Esophagus mucosa (tissue), 1 donor: Measurements from ENCODE around the gene HAPLN2. TPM values are rescaled to one million over a fixed set of nuclear protein-coding genes. Genes with fewer than 3 reads are reported as not detected.
"Not testable (repeated sequence)": the region's sequence is repeated elsewhere in the genome, so short reads cannot be mapped to it uniquely, and the experiment has no call there.

ENCODE experiments used
- ATAC-seq: fragments of 200-7000 bp; cut with Tn5 transposase; one replicate; pipeline ENCODE4 v1.9.1; 2020
- total RNA-seq: library from RNA; stranded (reverse); gene quantifications from one replicate; pipeline ENCODE4 v1.2.4, GENCODE V29; 2023
- donor health status: DM: yes; HTN: yes; CAD: no.

HAPLN2 gene
- total RNA-seq, 1 donor from 2014 or later, result not detected

DNA sequence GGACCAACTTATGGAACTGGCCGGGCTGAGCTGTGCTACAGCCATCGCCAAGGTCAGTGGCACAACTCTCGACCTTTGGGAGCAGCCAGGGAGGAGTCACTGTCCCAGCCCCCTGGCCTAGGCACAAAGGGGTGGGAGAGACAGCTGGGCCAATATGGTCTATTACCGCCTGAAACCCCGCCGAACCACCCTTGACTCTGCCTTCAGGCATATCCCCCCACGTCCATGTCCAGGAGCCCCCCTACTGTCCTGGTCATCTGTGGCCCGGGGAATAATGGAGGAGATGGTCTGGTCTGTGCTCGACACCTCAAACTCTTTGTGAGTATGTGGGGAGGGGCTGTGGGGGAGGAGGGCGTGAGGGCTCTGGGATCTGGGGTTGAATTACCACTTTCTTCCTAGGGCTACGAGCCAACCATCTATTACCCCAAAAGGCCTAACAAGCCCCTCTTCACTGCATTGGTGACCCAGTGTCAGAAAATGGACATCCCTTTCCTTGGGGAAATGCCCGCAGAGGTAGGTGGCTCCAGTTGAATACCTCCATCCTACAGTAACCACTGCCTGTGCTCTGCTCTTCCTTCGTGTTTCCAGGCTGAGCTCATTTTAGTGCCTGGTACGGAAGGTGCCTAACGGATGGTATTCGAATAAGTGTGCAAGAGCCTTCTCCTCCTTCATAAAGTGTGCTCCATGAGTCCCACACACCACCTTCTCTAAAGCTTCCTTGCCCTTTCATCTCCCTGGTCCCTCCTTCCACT lies 26.9 kb upstream of the HAPLN2 start:
- ATAC-seq, result peak; percentile 2

DNA sequence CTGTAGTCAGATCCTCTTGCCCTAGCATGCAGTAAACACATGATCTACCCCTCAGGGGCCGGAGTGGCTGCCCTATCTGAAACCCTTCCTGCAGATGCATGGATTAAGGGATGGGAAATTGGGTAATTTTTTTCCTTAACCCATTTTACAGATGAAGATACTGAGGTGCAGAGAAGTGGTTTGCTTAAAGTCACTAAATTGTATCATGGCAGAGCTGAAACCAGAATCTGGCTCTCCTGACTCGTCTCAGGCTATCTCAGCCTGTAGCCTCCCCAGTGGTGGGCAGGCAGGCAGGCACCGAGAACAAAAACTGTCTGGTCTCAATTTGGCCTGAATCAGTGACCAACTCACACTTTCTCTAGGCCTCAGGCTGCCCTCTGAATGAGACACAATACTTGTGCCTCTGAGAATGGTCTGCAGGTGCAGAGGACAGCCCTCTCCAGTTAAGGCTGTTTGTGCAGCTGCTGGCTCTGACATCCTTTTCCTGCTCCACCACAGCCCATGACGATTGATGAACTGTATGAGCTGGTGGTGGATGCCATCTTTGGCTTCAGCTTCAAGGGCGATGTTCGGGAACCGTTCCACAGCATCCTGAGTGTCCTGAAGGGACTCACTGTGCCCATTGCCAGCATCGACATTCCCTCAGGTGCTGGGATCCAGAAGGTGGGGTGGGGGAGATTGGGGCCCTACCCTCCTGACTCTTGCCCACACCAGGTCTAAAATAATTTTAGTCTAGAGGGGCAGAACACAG lies 26.1 kb upstream of the HAPLN2 start:
- ATAC-seq, result peak; percentile 19

DNA sequence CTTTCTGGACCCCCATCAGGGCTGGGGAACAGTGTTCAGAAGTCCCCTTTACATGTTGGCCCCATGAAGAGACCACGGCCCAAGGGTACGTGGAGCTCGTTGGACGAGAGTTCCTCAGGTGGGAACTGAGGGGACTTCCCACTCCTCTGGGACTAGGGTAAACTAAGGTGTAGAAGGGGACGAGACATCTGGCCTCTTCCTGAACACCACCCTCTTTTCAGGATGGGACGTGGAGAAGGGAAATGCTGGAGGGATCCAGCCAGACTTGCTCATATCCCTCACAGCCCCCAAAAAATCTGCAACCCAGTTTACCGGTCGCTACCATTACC lies 25.6 kb upstream of the HAPLN2 start:
- no peak for ATAC-seq

DNA sequence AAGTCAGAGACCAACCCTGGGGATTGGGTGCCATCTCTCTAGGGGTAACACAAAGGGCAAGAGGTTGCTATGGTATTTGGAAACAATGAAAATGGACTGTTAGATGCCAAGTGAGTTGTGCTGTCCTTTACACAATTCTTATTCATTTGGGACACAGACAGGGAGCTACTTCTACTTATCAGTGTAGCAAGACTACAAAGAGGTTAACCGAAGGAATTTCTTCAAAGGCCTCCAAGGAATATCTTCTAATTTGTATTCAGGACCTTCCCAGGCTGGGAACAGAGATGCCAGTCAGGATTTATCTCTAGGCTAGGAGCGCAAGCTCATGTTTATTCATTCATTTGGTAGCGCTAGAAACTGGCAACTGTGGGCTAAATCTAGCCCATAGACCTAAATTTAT lies 25.0 kb upstream of the HAPLN2 start:
- ATAC-seq, result no peak

DNA sequence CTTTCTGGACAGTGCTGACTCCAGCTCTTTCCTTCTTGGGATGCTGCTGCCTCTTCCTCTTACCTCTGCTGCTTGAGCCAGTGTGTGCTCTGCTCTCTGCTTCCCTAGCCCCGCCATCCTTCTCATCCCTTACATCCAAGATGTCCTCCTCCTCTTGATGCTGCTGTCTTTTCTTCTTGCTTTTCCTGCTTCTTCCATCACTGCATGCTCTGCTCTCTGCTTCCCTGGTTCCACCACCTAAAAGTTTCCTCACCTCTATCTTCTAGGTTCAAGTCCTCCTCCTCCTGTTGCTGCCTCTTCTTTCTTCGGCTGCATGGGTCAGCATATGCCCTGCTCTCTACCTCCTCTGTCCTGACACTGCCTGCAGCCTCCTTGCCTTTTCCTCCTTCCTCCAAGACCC lies 24.2 kb upstream of the HAPLN2 start:
- no peak for ATAC-seq

DNA sequence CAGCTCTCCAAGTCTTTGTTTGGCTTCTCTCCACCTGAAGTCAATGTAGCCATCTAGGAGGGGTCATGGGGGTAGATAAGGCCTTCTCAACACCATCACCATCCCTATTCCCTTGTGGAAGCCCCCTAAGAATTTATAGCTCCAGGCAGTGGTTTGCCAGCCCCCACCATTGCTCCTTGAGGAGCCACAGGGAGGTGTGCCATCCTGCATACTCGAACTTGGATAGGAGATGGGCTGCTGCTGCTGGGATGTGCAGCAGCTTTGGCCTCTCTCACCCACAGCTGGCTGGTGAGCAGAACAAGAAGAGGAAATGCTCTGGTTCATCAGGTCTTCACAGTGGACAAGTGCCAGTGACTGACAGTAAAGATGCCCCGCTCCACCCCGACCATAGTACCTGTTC lies 22.8 kb upstream of the HAPLN2 start:
- no peak for ATAC-seq

DNA sequence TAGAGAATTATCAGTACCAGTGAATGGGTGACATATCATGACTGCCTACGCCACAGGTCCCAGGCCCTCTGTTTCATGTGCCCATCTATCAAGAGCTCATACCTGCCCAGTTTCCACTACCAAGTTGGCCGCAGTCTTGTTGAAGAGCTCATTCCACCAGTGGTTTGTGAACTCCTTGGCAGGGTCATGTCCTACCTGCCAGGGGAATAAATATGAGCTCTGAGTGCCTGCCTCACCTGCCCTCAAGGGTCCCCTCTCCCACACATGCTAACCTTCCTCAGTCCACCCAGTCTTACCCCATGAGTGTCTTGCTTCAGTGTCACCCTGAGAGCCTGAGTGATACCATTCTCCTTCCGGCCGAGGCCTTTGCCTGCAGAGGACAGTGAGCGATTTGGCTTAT lies 21.1 kb upstream of the HAPLN2 start:
- no peak for ATAC-seq

DNA sequence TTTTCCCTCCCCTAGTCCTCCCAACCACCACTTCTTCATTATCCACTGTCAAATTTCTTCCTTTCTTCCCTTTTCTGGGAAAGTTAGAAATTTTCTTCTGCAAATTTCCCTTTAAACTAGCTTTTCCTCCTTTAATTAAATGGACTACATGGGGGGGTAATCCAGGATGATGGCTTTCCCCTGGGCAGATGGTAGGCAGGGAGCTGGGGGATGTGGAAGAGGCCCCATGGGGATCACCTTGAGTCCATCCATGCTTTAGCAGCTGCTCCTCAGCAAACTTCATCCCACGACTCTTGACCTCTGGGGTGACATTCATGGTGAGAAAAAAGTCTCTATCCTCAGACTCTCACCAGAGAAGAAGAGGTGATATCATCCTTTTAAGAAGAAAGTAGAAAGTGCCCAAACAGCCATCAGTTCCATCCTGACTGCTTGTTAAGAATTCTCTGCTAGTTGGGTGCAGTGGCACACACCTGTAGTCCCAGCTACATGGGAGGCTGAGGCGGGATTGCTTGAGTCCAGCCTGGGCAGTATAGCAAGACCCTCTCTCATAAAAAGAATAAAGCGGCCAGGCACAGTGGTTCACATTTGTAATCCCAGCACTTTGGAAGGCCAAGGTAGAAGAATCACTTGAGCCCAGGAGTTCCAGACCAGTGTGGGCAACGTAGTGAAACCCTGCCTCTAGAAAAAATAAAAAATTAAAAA lies 20.3 kb upstream of the HAPLN2 start:
- ATAC-seq, result no peak

DNA sequence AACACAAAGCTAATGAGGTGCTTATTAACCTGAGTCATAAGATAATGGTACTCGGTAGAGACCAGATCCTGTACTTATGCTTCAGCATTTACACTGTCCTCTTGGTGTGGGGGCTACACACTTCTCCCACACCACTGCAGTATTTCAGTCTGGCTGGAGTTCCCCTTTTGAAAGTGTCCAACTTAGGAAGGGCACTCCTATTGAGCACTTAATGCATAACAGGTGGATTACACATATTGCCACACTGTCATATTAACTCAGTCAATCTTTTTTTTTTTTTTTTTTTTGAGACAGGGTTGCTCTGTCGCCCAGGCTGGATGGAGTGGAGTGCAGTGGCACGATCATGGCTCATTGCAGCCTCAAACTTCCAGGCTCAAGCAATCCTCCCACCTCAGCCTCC lies 19.4 kb upstream of the HAPLN2 start:
- ATAC-seq, result peak; percentile 40

DNA sequence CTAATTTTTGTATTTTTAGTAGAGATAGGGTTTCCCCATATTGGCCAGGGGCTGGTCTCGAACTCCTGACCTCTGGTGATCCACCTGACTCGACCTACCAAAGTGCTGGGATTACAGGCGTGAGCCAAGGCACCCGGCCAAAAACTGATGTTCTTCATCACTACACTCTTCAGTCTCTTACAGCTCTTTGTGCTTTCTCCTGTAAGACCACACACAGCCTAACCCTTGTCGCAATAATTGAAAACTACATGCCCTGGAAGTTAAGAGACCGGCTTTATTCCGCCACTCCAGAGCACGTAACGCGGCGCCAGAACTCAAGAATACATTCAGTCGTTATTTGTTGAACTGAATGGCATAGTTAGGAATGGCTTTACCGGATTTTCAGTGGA lies 18.5 kb upstream of the HAPLN2 start:
- ATAC-seq, result no peak

DNA sequence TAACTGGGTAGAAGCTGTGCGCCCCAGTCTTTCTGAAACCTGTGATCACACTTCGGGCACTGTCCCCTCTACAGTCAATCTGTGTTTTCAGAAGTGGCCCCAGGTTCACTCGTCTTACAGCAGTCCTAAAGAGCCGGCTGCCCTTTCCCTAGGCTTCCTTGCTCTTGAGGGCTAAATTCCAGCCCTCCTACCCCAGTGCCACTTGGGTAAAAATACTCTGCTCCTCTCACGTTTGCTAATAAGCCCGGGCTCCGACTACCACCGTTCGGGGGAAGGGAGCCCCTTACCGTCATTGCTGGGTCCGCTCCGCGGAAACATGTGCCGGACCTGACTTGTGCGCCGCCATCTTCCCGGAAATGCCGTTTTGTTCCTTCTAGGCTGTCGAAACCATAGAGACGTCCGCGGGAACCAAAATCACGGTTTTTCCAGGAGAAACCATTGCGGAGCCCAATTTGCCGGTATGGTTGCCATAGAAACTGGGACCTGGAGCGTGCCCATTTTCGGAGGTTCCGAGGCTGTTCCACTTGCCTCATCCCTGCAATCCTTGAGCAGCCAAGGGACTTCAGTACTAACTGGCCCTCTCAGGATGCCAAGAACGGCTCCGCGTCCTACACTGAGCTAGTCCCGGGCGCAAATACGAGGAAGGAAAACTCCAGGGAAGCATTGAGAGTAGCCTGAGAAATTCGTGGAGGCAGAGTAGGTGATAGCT lies 17.9 kb upstream of the HAPLN2 start, which contains the start of gene GPATCH4:
Gene GPATCH4, minus strand, starts transcription at position 358 of the 709 bp plus-strand sequence.
- ATAC-seq, result peak; percentile 56

DNA sequence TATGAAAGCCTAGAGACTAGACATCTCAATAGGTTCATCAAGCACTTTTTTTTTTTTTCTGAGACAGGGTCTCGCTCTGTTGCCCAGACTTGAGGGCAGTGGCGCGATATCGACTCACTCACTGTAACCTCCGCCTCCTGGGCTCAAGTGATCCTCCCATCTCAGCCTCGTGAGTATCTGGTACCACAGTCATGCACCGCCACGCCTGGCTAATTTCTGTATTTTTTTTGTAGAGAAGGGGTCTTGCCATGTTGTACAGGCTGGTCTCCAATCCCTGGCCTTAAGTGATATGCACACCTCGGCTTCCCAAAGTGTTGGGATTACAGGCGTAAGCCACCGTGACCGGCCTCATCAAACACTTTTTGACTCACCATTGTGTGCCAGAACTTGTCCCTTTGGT lies 17.3 kb upstream of the HAPLN2 start:
- ATAC-seq, result peak; percentile 16

DNA sequence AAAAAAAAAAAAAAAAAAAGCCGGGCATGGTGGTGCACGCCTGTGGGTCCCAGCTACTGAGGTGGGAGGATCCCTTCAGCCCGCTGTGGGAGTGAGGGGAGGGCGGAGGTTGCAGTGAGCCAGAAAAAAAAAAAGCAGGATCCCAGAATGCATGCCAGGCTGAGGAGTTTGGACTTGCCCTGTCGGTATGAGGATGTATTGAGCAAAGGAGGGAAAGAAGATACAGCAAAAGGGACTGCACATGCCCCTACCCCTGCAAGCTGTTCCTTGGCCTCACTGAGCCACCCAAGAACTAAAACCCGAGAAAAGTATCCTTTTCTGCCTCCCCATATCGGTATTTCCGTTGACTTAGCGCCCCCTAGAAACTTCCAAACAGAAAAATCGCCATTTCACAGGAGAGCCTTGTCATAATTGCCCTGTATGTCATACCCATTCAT lies 16.6 kb upstream of the HAPLN2 start:
- peak; percentile 70 for ATAC-seq

DNA sequence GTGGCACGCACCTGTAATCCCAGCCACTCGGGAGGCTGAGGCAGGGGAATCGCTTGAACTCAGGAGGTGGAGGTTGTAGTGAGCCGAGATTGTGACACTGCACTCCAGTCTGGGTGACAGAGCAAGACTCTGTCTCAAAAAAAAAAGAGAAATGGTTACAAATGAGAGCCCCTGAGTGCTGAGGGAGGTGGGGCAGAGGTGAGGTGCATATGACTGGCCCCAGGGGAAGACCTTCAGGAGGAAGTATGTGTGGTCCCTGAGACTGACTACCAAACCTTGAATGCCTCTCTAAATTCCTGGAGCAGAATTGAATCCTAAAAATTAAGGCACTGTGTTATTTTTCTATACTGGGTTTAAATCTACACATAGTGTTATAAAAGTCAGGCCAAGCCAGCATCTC lies 11.9 kb upstream of the HAPLN2 start:
- not testable (repeated sequence) for ATAC-seq

DNA sequence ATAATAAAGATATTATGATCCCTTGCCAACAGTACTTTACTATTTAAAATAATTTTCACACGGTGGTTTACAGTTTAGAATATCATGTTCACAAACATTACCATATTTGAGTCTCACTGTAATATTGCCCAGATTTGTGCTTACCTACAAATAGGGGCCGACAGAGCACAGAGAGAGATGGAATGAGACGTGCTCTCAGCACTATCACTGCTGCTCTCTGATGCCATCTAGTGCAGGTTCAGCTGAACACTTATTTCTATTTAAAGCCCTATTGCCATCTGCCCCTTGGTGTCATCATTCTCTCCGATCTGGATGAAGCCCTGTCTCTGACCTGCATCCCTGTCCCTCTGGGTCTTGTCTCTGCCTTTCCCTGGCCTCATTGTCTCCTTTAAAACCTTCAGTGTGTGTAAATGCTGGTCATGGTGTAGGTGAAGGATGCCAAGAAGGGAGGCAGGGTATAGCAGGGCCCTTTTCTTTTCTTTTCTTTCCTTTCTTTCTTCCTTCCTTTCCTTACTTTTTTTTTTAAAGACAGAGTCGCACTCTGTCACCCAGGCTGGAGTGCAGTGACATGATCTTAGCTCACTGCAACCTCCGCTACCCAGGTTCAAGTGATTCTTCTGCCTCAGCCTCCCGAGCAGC lies 11.1 kb upstream of the HAPLN2 start:
- peak; percentile 91 for ATAC-seq

DNA sequence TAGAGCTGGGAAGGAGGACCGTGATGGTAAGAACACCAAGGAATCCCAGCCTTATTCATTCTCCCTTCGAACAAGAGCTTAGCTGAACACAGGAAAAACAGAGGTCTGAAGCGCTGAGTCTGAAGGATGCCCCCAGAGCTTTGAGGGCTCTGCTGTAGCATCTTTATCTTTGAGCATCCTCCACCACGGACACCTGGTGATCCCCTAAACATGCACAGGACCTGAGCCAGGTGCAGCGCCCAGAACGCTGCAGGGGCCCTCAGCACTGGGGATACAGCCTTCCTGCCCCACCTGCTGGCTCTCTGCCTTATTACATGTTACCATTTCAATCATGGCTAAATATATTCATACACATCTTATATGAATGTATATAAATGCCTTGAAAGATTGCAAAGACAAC lies 10.2 kb upstream of the HAPLN2 start:
- peak; percentile 76 for ATAC-seq

DNA sequence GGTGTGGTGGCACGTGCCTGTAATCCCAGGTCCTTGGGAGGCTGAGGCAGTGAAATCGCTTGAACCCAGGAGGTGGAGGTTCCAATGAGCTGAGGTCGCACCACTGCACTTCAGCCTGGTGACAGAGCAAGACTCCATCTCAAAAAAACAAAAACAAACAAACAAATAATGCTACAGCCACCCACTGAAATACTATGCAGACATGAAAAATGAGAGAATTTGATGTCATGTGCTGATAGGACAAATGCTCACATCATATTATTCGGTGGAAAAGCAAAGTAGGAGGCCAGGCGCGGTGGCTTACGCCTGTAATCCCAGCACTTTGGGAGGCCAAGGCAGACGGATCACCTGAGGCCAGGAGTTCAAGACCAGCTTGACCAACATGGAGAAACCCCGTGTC lies 9.1 kb upstream of the HAPLN2 start:
- not testable (repeated sequence) for ATAC-seq

DNA sequence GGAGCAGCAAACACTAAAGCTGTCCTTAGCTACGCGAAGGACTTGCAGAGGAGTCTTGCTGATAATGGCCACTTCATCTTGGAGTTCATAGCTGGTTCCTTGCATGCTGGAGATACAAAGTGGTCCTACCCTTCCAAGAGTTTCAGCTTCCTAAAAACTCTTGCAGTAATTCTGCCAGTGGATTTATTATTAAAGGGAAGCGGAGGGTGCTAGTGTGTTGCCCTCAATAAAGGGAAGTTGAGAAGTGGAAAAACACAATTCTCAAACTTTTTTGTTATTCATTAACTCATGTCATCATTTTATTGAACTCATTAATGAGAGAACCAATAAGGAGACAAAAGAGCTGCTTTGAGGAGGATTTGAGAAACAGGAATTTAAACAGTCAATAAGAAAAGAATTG lies 6.5 kb upstream of the HAPLN2 start:
- no peak for ATAC-seq

DNA sequence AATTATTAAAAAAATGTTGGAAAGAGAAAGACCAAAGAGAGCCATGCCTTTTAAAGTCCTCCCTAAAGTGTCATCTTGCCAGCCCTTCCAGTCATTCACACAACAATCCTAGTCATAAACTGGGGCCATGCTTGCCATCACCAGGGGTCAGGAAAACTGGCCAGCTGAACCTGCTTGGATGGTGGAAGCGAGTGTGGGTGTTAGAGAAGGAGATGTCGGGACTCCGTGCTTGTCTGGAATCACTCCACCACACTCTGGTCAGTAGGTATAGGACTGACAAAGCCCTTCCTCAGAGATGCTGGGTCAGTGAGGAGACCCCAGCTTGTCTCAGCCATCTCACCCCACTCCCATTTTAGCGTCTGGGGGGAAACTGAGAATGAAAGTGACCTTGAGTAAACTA lies 3.3 kb upstream of the HAPLN2 start:
- ATAC-seq, result no peak

DNA sequence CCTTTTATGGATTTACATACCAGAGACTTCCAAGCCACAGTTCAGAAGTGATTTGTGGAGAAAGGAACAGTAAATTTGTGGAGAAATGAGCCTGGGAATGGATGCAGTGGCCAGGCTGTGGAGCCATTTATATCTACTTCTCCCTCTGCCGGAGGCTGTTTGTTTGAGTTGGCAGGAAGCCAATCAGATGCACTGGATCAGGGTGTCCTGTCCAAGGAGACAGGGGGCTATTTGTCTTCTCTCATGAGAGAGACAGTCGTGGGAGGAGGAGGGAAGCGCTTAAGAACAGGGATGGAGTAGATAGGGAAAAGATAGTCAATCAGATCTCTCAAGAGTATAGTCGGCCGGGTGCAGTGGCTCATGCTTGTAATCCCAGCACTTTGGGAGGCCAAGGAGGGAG lies 2.8 kb upstream of the HAPLN2 start:
- ATAC-seq, result no peak

DNA sequence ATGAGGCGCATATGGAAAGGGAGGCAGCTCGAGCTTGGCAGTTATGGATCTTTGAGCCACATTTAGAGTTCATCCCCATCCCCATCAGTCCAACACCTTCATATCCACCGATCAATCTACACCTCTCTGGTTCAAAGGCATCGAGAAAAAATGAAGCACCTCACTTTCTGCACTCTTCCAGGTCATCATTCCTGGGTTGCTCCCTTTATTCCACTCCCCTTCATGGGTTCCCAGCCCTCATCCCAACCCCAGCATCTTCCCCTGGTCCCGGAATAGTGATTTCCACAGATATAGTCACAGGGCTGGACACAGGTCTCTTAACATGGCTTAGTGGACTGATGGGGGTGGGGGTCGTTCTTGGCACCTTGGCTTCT lies 354 bp downstream of the HAPLN2 start:
- no peak for ATAC-seq

DNA sequence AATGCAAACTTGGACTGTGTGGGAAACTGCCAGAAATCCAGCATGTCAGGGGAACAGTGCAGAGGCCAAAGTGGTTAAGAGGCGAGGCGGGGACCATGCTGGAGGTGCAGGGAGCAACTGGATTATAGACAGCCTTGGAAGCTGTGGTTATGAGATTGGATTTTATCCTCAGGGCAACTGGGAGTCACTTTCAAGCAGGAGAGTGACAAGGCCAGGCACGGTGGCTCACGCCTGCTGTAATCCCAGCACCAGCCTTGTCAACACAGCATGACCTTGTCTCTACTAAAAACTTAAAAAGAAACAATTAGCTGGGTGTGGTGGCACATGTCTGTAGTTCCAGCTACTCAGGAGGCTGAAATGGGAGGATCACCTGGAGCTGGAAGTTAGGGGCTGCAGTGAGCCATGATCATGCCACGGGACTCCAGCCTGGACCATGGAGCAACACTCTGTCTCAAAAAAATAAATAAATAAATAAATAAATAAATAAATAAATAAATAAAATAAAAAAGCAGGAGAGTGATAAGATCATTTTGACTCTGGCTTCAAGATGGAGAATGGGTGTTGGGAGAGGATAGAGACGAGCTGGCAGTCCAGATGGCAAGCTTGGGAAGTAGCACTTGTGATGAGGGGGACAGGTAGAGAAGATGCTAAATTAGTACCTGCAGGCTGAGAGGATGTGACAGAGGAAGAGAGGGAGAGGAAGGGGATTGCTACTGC lies 3.5 kb downstream of the HAPLN2 start:
- no peak for ATAC-seq
